T-helper 1 cell (primary cell): Measurements from ENCODE around the gene DNAH2.
A peak's percentile ranks its signal among the peaks of the same experiment; 100 is the strongest.

ENCODE experiments used
- DNase-seq, 5 donors: peaks; one replicate each; pipeline ENCODE4 v3.0.0-alpha.2; 2012 to 2020

Gene DNAH2

DNA sequence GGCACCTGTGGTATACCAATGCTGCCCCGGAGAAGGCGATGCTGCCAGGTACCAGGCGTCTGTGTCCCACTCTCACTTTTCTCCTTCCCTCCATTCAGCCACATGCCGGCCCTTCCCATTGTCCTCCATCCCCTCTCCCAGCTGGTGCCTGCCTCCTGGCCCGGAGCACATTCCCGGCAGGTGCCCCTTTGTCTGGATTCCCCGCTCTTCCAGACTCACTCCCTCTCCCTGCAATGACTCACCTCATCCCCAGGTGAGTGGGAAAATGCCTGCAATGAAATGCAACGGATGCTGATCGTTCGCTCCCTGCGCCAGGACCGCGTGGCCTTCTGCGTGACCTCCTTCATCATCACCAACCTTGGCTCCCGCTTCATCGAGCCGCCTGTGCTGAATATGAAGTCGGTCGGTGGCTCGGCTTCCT is 106.0 kb downstream of the DNAH2 start:
- no peak for DNase-seq

DNA sequence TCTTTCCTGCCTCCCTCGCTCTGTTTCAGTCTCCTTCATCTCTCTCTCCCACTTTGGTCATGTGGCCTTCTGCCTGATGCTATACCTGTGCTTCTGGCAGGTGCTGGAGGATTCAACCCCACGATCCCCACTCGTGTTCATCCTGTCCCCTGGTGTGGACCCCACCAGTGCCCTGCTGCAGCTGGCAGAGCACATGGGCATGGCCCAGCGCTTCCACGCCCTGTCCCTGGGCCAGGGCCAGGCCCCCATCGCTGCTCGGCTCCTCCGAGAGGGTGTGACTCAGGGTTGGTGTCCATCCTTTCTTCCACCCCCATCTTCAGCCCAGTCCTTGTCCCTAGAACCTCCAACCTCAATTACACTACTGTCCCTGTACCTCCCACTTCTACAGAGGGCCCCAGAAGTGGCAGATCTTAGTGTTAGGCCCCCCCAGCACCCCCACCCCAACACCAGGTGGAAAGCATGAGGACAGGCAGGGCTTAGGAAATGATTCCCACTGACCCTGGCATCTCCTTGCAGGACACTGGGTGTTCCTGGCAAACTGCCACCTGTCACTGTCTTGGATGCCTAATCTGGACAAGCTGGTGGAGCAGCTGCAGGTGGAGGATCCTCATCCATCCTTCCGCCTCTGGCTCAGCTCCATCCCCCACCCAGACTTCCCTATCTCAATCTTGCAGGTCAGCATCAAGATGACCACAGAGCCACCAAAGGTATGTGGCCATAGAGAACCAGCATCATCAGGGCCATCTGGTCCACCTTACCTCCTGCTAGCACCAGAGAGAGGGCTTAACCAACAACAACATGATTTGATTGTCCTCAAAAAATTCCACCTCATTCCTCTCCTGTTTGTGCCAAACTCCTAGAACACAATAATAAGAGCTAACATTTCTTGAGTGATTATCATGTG is 106.7 kb downstream of the DNAH2 start:
- DNase-seq, result no peak

DNA sequence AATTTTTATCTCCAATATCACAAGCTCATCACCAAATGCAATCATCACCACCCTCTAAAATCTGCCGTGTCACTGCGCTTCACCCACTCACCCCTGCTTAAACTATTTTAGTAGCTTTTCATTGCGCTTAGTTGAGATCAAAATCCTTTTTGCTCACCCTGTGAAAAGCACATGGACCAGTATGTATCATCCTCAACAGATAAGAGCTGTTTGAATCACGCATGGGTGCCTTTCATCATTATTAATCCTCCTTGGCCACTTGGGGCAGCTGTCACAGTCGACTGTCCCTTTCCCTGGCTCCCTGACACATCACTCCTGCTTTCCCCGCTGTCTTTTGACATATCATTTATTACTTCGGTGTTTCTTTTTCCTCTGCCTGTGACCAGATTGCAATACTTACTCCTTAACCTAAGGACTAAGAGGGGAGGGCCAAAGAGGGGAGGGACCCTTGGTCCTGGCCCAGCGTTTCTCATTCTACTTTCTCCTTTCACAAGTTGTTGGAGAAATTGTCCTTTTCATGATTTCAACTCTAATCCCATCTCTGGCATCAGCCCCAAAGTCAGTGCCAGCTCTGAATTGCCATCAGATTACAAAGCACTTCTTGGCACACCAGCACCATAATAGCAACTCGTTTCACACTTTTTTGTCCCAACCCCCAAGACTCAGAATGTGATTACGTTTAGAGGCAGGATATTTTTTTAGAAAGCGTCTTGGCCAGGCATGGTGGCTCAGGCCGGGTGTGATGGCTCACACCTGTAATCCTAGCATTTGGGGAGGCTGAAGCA is 107.9 kb downstream of the DNAH2 start:
- no peak for DNase-seq

DNA sequence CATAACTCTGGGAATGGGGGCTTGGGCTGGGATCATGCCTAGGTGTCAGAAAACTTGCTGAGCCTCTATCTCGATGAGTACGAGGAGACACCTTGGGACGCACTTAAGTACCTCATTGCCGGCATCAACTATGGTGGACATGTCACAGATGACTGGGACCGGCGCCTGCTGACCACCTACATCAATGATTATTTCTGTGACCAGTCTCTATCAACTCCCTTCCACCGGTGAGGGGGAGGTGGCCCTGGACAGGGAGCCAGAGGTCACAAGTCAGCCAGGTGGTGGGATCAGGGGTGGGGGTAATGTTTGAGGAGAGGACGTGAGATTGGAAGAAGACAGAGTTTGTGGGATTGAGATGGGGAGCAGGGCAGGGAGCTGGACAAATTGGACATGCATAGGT is 113.1 kb downstream of the DNAH2 start:
- DNase-seq, result no peak

DNA sequence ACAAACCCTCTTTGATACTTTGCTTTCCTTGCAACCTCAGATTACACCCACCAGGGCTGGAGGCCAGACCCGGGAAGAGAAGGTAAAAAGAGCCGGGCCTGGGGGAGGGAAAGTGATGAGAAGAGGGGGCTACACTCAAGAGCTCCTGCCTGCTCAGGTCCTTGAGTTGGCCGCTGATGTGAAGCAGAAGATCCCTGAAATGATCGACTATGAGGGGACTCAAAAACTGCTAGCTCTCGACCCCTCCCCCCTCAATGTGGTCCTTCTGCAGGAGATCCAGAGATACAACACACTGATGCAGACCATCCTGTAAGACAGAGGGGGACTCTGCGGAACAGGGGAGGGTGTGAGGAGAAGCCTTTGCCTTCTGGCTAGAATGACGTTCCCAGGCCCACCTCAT is 113.7 kb downstream of the DNAH2 start:
- DNase-seq, result no peak

DNA sequence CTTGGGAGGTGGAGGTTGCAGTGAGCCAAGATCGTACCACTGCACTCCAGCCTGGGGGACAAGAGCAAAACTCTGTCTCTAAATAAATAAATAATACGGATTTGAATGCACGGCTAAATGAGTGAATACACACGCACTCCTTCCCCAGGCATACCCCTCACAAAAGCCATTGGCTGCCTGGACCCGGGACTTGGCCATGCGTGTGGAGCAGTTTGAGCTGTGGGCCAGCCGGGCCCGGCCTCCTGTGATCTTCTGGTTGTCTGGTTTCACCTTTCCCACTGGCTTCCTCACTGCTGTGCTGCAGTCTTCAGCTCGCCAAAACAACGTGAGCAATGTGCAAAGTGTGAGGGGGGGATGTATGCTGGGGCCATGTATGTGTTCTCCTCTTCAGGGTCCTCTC is 114.9 kb downstream of the DNAH2 start:
- DNase-seq, result no peak

DNA sequence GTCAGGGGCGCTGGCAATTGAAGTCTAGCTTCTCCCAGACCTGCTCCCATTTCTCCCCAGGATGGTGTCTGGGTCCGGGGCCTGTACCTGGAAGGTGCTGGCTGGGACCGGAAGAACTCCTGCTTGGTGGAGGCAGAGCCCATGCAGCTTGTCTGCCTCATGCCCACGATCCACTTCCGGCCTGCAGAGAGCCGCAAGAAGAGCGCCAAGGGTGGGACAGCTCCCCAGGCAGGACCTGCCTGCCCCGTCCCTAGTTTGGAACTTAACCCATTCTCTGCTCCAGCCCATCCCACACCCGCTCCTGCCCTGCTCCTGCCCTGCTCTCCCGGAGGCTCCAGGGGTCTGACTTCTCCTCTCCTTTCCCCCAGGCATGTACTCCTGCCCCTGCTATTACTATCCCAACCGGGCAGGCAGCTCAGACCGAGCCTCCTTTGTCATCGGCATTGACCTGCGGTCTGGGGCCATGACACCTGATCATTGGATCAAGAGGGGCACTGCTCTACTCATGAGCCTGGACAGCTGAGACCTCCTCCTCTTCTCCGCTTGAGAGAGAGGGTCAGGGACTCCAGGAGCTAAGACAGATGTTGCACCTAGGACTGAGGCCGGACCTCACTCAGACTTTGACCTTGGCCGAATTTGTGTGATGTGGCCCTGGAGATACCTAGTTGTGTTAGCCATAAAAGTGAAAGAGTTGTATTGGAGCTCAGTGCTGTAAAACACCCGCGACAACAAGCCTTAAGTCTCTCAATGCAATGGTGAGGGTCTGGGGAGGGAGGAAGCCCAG is 115.7 kb downstream of the DNAH2 start:
- no peak for DNase-seq

DNA sequence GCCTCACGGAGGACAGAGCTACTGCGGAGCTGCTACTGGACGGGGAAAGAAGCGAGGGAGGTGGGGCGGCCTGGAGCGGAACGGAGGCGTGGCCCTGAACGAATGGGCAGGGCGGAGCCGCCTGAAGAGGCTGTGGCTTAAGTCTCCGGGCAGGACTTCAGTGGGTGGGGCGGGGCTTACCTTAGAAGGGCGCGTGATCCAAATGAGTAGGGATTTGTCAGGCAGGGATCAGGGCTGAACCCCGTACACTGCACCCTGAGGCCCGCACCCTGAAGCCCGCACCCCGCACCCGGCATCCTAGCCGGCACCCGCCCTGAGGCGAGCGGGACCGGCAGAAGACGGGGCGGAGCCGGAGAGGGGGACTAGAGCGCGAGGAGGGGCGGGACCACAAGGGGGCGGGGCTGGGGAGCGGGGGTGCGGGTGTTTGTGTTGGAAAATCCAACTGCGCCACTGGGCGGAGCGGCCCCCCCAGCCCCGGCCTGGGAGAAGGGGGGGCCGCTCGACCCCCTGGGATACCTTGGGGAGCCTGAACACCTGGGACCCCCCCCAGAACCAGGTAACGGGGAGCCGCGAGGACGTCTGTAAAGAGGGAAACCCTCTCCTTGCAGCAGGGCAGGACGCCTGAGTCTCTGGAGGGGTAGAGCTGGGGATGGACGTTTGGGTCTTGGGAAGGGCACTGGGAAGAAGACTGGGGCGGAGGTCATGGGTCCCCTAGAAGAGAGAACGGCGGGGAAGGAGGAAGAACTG is 116.4 kb downstream of the DNAH2 start, which contains the start of gene KDM6B:
Gene KDM6B, plus strand, starts transcription at position 423 of the 747 bp plus-strand sequence. CDS start 11,338 bp downstream, outside the sequence.
- peak; percentile 79 to 91 (median 85) for DNase-seq

DNA sequence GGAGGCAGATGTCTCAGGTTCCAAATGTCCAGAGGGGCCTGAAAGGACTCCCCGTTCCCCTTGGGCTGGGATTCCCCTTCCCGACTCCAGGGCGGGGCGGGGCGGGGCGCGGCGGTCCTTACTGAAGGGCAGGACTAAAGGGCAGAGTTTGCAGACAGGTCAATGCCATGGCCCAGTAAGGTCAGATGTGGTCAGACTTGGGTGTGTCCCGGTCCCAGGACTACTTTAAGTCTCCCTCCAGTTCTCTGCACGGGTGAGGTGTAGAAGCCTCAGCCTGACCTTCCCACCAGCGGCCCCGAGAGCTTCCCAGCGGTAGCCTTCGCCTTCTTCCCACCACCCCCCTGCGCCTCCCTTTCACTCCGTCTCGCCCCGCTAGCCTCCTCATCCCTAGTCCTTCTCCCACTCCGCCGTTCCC is 117.0 kb downstream of the DNAH2 start:
- DNase-seq, result peak; percentile 35 to 69 (median 59)

DNA sequence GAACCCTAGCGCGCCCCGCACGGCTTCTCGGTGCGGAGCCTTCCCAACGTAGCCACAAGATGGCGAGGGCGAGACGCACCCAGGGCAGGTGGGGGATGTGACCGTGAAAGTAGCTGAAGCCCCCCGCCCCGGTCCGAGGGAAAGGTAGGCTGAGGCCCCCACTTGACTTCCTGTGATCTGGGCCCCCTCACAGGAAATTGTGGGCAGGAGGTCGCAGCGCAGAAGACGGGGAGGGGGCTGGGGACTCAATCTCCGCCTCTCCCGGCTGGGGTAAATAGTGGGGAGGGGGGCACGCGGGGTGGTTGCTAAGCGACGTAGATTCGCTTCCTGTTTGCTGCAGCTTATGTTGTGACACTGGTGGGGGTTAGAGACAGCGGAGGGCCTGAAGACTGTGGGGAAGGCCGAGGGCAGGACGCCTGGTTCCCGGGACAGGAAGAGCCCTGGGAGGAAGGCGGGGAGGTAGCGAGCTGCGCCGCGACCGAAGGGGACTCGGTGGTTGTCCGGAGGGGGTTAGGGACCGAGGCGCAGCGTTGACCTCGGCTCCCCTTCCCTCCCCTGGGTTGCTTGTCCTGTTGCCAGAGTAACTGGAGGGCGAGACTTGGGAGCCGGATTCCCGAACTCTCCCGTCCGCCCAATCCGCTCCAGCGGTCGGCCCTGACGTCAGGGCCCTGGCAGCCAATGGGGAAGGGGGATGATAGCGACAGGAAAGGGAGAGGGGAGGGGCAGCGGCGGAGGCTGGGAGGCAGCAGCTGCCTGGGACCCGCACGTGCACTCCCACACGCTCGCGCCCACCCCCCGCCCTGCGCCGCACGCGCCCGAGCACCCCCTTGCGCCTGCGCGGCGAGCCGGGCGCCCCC is 117.6 kb downstream of the DNAH2 start:
- DNase-seq, result peak; percentile 88 to 94 (median 91)

DNA sequence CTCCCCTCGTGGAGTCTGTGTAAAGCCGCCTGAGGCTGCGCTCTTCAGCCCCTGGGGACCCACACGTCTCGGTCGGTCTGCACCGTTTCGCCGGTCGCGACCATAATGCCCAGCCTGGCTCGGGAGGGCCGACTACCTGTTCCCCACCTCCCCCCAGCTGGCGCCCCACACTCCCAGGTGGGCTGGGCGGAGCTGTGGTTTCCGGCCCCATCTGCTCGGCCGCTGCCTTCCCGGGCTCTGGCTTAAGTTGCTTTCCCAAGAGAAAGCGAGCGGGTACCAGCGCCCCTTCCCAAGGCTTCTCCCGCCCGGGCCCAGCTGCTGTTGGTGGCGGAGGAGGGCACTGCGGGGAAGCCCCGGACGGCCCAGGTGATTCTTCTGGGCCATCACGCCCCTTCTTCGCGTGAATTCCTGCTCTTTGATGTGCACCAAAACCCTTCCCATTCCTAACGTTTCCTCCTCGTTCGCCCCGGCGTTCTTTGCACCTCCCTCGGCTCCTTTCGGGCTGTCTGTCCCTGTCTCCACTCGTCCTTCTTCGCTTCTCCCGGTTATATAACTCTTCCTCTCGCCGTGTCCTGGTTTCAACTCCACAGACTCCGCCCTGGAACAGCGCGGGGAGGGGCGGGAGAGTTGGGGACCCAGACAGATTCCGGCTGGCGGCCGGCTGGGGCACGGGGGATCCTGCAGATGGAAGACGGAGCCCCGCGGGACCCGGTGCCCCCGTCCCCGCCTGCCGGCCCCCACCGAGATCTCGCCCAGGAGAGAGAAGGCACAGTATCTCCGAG is 118.5 kb downstream of the DNAH2 start:
- DNase-seq, result peak in 2 of 5 donors; percentile 55 to 66

DNA sequence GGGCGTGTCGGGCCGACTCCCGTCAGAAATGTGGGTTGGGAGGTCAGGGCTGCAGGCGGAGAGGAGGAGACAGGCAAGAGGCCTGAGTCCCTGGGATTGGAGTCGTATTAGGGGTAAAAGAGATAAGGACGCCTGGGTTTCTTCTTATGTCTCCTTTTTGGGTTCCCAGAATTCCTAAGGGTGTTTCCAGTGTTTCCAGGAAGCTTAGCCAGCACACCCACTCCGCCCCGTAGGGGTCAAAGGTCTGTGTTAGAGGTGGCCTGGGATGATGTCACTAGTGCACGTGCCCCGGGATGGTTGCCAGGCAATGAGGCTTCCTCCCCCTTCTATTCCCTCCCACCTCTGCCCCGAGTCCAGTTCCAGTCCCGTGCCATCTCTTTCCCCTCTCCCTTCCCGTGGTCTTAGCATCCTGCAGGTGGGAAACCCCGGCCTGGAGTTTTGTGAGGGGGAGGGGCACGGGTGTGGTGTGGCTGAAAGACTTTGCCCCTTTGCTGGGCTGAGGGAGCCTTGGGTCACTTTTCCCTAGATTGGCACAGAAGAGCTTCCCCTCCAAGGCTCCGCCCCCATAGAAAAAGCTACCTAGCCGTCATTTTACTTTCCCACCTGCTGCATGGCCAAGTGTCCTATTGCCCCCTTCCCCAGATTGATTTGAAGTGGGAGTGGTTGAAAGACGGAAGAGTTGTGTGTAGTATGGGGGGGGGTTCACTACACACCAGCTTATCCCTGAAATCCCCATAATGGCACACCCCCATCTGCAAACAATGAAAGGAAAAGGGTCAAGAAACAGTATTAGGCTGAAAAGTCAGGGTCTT is 119.3 kb downstream of the DNAH2 start:
- DNase-seq, result peak; percentile 46 to 69 (median 60)

DNA sequence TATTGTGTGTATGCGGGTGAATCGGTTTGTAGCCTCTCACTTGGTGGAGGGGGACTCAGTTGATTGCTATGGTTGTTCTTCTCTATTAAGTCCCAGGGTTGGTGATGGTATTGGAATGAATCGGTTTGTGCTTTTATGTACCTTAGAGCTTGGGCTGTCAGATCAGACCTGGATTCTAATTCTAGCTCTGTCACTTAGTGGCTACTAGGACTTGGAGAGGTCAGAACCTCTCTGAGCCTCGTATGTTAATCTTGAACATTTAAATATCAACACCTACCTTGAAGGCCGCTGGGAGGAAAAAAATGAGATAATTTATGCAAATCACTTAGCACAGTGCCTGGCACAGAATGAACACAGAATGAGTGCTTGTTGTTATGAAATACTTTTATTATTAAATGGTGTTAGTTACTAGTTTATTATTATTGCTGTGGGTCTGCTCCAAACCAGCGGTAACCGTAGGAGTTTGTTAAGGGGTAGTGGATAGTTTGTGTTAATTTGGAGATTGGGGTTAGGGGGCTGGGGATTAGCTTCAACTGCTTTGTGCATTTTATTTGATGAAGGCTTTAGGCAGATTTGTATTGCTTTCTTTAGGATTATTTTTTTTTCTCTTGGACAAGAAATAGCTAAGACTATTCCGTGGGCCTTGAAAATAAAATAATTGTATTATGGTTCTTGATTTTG is 120.0 kb downstream of the DNAH2 start:
- no peak for DNase-seq

DNA sequence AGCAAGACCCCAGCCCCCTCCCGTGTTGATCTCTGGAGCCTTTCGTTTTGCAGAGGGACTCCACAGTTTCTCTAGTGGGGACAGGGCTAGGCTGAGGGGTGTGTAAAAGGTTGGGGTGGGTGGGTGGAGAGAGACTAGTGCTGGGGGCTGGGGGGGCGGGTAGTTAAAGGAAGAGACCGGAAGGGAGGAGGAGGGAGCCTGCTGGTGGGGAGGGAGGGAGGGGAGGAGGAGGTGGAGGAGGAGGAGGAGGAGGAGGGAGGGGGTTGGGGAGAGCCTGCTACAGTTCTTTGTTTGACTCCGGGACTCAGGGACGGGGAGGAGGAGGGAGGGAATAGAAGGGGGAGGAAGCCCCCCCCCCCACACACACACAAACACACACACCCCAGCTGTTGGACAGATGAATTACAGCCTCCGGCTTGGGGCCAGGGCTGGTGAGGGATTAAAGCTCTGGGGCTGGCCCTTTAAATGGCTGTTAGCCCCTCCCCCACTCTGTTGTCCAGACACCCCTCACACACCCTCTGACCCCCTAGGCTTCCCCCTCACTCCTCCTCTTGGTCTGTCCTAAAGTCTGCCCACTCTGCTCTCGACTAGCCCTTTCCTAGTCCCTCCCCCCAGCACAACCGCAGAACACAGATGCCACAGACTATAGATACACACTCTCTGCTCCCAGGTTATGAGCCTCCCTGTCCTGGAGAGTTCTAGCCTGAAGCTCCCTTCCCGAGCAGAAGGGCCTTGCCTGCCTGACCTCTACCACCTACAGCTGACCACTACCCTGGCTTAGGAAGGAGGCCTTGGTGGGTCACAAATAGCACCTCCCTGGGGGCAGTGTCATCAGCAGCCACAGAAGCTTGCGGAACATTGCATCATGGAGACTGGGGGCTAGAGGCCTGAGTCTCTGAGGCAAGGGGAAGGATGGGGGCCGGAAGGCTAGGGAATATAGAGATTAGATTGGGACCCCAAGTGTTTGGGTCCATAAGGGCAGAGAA is 120.8 kb downstream of the DNAH2 start:
- no peak for DNase-seq

DNA sequence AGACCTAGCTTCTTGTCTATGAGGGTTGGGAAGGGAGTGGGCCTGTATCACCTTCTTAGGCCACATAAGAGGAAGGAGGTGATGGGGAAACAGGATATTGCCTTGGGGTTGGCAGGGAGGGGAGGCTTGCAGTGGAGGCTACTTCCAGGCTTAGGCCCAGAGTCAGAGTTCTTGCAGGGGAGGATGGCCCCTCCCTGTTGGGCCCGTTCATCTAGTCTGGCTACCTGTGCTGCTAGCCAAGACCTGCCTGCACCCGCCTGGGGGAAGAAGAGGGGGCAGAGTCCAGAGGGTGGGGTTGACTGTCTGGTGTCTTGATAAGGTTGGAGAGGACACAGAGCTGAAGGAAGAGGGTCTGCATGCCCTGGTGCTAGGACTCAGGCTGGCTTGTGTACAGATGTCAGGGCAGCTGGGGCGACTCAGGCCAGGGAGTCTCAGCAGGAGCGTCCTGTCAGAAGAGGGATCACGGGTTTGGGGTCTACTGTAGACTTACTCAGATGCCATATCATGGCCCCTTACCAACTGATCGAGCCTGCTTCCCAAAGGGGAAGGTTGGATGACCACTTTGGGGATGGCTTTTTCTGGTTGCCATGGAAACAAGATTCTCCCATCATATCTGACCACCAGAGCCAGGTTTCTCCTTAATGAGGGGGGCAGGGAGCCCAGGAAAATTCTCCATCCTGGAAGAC is 121.8 kb downstream of the DNAH2 start:
- no peak for DNase-seq

DNA sequence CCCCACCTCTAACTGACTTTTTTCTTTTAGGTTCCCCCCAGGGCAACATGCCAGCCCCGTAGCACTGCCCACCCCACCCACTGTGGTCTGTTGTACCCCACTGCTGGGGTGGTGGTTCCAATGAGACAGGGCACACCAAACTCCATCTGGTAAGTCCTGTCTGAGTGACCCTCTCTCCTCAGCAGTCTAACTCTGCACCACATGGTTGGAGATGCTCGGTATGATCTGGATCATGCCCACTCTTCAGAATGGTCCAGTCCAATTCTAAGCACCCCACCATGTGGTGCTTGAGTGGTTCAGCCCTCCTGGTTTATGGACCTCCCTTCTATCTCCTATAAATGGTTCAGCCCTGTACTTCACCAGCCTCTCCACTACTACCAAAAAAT is 122.3 kb downstream of the DNAH2 start:
- DNase-seq, result peak in 1 of 5 donors; percentile 55

DNA sequence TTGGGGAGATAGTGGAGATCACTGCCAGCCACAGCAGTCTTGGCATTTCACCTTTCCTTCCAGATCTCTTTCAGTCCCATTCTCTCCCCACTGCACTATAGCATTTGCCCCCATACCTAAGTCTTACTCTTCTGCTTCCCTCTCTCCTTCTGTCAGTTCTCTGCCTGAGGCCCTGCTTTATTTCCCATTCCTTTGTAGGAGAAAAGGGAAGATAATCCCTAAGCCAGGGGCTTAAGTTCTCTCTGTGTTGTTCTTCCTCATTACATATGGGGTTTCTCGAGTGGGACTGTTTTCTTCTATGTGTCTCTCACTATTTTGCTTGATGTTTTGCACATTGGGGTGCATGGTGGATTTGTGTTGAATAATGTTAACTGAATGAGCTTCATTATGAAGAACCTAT is 122.9 kb downstream of the DNAH2 start:
- no peak for DNase-seq
